HepG2 (cell line): ENCODE data around the gene CACNA2D3.
"Not testable (repeated sequence)": the region's sequence is repeated elsewhere in the genome, so short reads cannot be mapped to it uniquely, and the experiment has no call there.

ENCODE experiments used
- ESRRA ChIP-seq: sonication (generic); formaldehyde crosslinking; IDR thresholded peaks from 2 replicates; pipeline ENCODE4 v1.5.1; 2020; ENCODE audit warnings: mild to moderate bottlenecking, low read depth, missing genetic modification reagents
- TF ChIP-seq, protein P1 (sequence below): sonication (generic); formaldehyde crosslinking; IDR thresholded peaks from 2 replicates; pipeline ENCODE4 v1.5.0; 2020; ENCODE audit warnings: mild to moderate bottlenecking, missing genetic modification reagents, moderate library complexity
- TF ChIP-seq, protein P2 (sequence below): sonication (generic); formaldehyde crosslinking; conservative IDR thresholded peaks from 2 replicates; pipeline ENCODE4 v1.8.0; 2022; ENCODE audit warnings: missing genetic modification reagents

DNA sequence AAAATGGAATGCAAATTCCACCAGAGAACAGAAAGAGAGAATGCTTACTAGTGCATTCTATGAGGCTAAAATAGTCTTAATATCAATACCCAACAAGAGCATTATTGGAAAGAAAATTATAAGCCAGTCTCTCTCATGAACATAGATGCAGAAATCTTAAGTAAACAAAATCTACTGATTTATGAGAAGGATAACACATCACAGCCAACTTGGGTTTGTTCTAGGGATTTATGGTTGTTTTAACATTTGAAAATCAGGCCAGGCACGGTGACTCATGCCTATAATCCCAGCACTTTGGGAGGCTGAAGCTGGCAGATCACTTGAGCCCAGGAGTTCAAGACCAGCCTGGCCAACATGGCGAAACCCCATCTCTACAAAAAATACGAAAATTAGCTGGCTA, 989.6 kb downstream of the CACNA2D3 start:
- TF ChIP-seq, protein P1, sequence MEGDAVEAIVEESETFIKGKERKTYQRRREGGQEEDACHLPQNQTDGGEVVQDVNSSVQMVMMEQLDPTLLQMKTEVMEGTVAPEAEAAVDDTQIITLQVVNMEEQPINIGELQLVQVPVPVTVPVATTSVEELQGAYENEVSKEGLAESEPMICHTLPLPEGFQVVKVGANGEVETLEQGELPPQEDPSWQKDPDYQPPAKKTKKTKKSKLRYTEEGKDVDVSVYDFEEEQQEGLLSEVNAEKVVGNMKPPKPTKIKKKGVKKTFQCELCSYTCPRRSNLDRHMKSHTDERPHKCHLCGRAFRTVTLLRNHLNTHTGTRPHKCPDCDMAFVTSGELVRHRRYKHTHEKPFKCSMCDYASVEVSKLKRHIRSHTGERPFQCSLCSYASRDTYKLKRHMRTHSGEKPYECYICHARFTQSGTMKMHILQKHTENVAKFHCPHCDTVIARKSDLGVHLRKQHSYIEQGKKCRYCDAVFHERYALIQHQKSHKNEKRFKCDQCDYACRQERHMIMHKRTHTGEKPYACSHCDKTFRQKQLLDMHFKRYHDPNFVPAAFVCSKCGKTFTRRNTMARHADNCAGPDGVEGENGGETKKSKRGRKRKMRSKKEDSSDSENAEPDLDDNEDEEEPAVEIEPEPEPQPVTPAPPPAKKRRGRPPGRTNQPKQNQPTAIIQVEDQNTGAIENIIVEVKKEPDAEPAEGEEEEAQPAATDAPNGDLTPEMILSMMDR (CRISPR knock-in tag) = not testable (repeated sequence)
- TF ChIP-seq ESRRA (CRISPR knock-in tag) = not testable (repeated sequence)
- TF ChIP-seq, protein P2, sequence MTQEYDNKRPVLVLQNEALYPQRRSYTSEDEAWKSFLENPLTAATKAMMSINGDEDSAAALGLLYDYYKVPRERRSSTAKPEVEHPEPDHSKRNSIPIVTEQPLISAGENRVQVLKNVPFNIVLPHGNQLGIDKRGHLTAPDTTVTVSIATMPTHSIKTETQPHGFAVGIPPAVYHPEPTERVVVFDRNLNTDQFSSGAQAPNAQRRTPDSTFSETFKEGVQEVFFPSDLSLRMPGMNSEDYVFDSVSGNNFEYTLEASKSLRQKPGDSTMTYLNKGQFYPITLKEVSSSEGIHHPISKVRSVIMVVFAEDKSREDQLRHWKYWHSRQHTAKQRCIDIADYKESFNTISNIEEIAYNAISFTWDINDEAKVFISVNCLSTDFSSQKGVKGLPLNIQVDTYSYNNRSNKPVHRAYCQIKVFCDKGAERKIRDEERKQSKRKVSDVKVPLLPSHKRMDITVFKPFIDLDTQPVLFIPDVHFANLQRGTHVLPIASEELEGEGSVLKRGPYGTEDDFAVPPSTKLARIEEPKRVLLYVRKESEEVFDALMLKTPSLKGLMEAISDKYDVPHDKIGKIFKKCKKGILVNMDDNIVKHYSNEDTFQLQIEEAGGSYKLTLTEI (CRISPR knock-in tag) = not testable (repeated sequence)
